Endothelial cell of umbilical vein (primary cell): ENCODE data around the gene TMEM207. TPM values are rescaled to one million over a fixed set of nuclear protein-coding genes. Genes with fewer than 3 reads are reported as not detected.

Experiments
- BruUV-seq: library from RNA; stranded (reverse); fragments of 400-500 nt; replicated peaks from 2 replicates; lab custom pipeline; 2021; lab: Mats Ljungman, UMichigan
- CTCF ChIA-PET: fragments of 300-600, 350-600 bp; sonication (Branson Sonifier 250); formaldehyde crosslinking; loops from one replicate; lab custom pipeline; 2021; ENCODE audit warnings: antibody characterized with exemption, inconsistent platforms; lab: Charles Lee
- POLR2A ChIA-PET: fragments of 300-600, 350-600 bp; sonication (Branson Sonifier 250); formaldehyde crosslinking; loops from one replicate; lab custom pipeline; 2021; ENCODE audit warnings: antibody characterized with exemption, inconsistent platforms; lab: Charles Lee
- DNase-seq: peaks from one replicate; pipeline ENCODE4 v3.0.0-alpha.2; 2011; ENCODE audit warnings: low read depth, low spot score
- FAIRE-seq: peaks from 2 replicates; lab custom pipeline; 2011; peaks lifted over from hg19 to GRCh38; lab: Jason Lieb, UNC
- H2AFZ ChIP-seq: 2 replicates; pipeline ENCODE4 v1.6.0; 2012; ENCODE audit warnings: low read depth, low read length, control low read depth, inconsistent platforms
- H3K27ac ChIP-seq: 2 replicates; pipeline ENCODE4 v1.5.1; 2011; ENCODE audit warnings: low read depth, mild to moderate bottlenecking, control low read depth, low read length, moderate library complexity; ENCODE audit not compliant: insufficient read depth
- H3K27me3 ChIP-seq, 2 experiments: 2 replicates each; pipeline versions ENCODE4 v1.6.0 to v1.6.1; 2011; ENCODE audit warnings: low read length in 2 of 2, mixed read lengths in 1 of 2; ENCODE audit not compliant: control insufficient read depth in 2 of 2, insufficient read depth in 2 of 2
- H3K36me3 ChIP-seq, 2 experiments: 2 replicates in 1 of 2; 3 replicates in 1 of 2; pipeline ENCODE4 v1.5.1; 2011; ENCODE audit warnings: low read length in 2 of 2, mild to moderate bottlenecking in 1 of 2, moderate library complexity in 1 of 2; ENCODE audit not compliant: control insufficient read depth in 2 of 2, insufficient read depth in 2 of 2; ENCODE audit errors: extremely low read depth in 1 of 2
- H3K4me1 ChIP-seq: 3 replicates; pipeline ENCODE4 v1.5.1; 2011; ENCODE audit warnings: mild to moderate bottlenecking, low read length; ENCODE audit not compliant: control insufficient read depth, insufficient read depth; ENCODE audit errors: extremely low read depth
- H3K4me2 ChIP-seq: 2 replicates; pipeline ENCODE4 v1.6.1; 2011; ENCODE audit warnings: low read length, control low read depth, mixed read lengths; ENCODE audit not compliant: insufficient read depth
- H3K4me3 ChIP-seq, 3 experiments: fragments of 200-600 bp in 1 of 3; sonication (generic), shearing (Covaris generic) in 1 of 3; replicated peaks in 1 of 3; 2 replicates each; pipeline ENCODE4 v1.5.1; 2011 to 2016; ENCODE audit warnings: control low read depth in 3 of 3, low read length in 3 of 3, mild to moderate bottlenecking in 2 of 3, inconsistent platforms in 1 of 3, low read depth in 1 of 3, moderate library complexity in 1 of 3; ENCODE audit not compliant: insufficient read depth in 1 of 3
- H3K79me2 ChIP-seq: 2 replicates; pipeline ENCODE4 v1.6.0; 2012; ENCODE audit warnings: low read length, inconsistent platforms; ENCODE audit not compliant: control insufficient read depth, insufficient read depth
- H3K9ac ChIP-seq: replicated peaks from 2 replicates; pipeline ENCODE3; 2011; ENCODE audit warnings: low read length, control low read depth; ENCODE audit not compliant: insufficient read depth; ENCODE audit errors: extremely low read depth
- H3K9me1 ChIP-seq: replicated peaks from 3 replicates; pipeline ENCODE4 v1.6.0; 2011; ENCODE audit warnings: mild to moderate bottlenecking, low read length; ENCODE audit not compliant: control insufficient read depth, insufficient read depth; ENCODE audit errors: extremely low read depth
- H3K9me3 ChIP-seq: replicated peaks from 2 replicates; pipeline ENCODE4 v1.5.1; 2012; ENCODE audit warnings: low read length, inconsistent platforms; ENCODE audit not compliant: control insufficient read depth, insufficient read depth
- H4K20me1 ChIP-seq: replicated peaks from 2 replicates; pipeline ENCODE3; 2011; ENCODE audit warnings: mild to moderate bottlenecking, low read length; ENCODE audit not compliant: control insufficient read depth, insufficient read depth; ENCODE audit errors: extremely low read depth
- CTCF ChIP-seq, 2 donors: IDR thresholded peaks; 1 replicate in 1 of 2; 2 replicates in 1 of 2; pipeline ENCODE4 v1.5.1; 2011; ENCODE audit warnings: low read length in 2 of 2, mild to moderate bottlenecking in 2 of 2, moderate library complexity in 2 of 2, control low read depth in 1 of 2, inconsistent platforms in 1 of 2, low read depth in 1 of 2; ENCODE audit not compliant: insufficient read depth in 1 of 2; ENCODE audit errors: extremely low read depth in 1 of 2
- EZH2 ChIP-seq: IDR thresholded peaks from 2 replicates; pipeline ENCODE4 v1.6.1; 2012; ENCODE audit warnings: borderline replicate concordance, low read depth, mild to moderate bottlenecking, moderate library complexity, low read length, inconsistent platforms; ENCODE audit not compliant: severe bottlenecking
- FOS ChIP-seq: IDR thresholded peaks from 2 replicates; pipeline ENCODE4 v1.6.1; 2011; ENCODE audit warnings: mild to moderate bottlenecking, low read length, moderate library complexity, borderline replicate concordance; ENCODE audit not compliant: insufficient read depth
- GATA2 ChIP-seq: IDR thresholded peaks from 2 replicates; pipeline ENCODE4 v1.7.0; 2011; ENCODE audit warnings: low read depth, mild to moderate bottlenecking, moderate library complexity, mixed read lengths, low read length; ENCODE audit not compliant: insufficient read length, insufficient read depth
- JUN ChIP-seq: IDR thresholded peaks from 2 replicates; pipeline ENCODE4 v1.6.1; 2011; ENCODE audit warnings: borderline replicate concordance, low read depth; ENCODE audit not compliant: insufficient read length, insufficient read depth
- MAX ChIP-seq: IDR thresholded peaks from 2 replicates; pipeline ENCODE4 v1.6.1; 2011; ENCODE audit not compliant: insufficient read depth, insufficient read length
- MYC ChIP-seq: IDR thresholded peaks from one replicate; pipeline ENCODE4 v1.6.1; 2011; ENCODE audit warnings: mild to moderate bottlenecking, low read depth, low read length
- POLR2A ChIP-seq: IDR thresholded peaks from 2 replicates; pipeline ENCODE4 v1.6.1; 2012; ENCODE audit warnings: low read depth, mild to moderate bottlenecking, control low read depth, low read length
- POLR2AphosphoS5 ChIP-seq: IDR thresholded peaks from 2 replicates; pipeline ENCODE4 v1.6.1; 2012; ENCODE audit warnings: low read depth, mild to moderate bottlenecking, control low read depth, low read length, moderate library complexity; ENCODE audit not compliant: insufficient read depth
- dilution Hi-C: fragments of 300-500 bp; cut with MboI; formaldehyde crosslinking; loops from one replicate; pipeline ENCODE4 v1.15.0; 2019; ENCODE audit warnings: low sequenced_read_pairs; ENCODE audit not compliant: extremely low pct_ligation_motif_present
- intact Hi-C: fragments of 100-400 bp; cut with micrococcal nuclease; formaldehyde crosslinking; loops from one replicate; pipeline ENCODE4 v1.10.0; 2022
- polyA plus RNA-seq, 4 experiments: library from polyadenylated mRNA; depleted of rRNA in 3 of 4; stranded (reverse) in 3 of 4; unstranded in 1 of 4; fragments of >200 nt; gene quantifications; 2 replicates each; pipeline versions ENCODE4 v1.2.1 to v1.2.3, GENCODE V29; 2011 to 2012; ENCODE audit warnings: missing spikeins in 1 of 4
- total RNA-seq: library from RNA; stranded (reverse); gene quantifications from 2 replicates; pipeline ENCODE4 v1.2.3, GENCODE V29; 2021

The TMEM207 gene
- total and polyA plus RNA-seq, 2 donors (not counting 3 experiments of a cell fraction or from before 2014, with no cell fraction given) = not detected

GRCh38 chr3:190497811-190498210, 48.1 kb upstream of the TMEM207 start:
- Histone ChIP-seq H3K9ac (no peak overlapping the region), H3K4me1 (no peaks in the 10 kb centered on the region), H2AFZ (no peak overlapping the region), H3K79me2 (no peaks in the 10 kb centered on the region), H4K20me1 (no peaks in the 10 kb centered on the region), H3K36me3 (no peaks in the 10 kb centered on the region), H3K27ac (no peak overlapping the region), H3K4me3 (no peak overlapping the region), H3K9me1 (no peaks in the 10 kb centered on the region), H3K9me3 (no peaks in the 10 kb centered on the region), H3K4me2 (no peak overlapping the region), H3K27me3 (peaks cover 17 to 41% of the 10 kb centered on the region in 2 experiments)
- dilution Hi-C loops = no loop called here
- FAIRE-seq = no peak
- TF ChIP-seq FOS (no peak), POLR2AphosphoS5 (no peak), CTCF (IDR thresholded peaks at IDR 0.05; ENCODE audit: extremely low read depth in 1 of 2, insufficient read depth in 1 of 2, low read depth in 1 of 2, low read length in 2 of 2) (no peak), MAX (no peak), POLR2A (no peak), MYC (no peak), EZH2 (no peak), JUN (no peak), GATA2 (no peak)
- intact Hi-C loops = no loop called here
- DNase-seq = no peak
- ChIA-PET POLR2A (no interaction called here), CTCF (interaction anchor here (0.8 to 1.5 kb wide), 4 partner anchors 9 to 199 kb away, joined by 3 to 7 read pairs (median 4); partner anchors contain the start of gene IL1RAP)
- no TSS peak for BruUV-seq
